Stimulated activated CD4-positive, alpha-beta T cell treated with anti-CD3 and anti-CD28 coated beads, Interleukin-1b, Interleukin-23, amount 100 ng/mL, for 4 hours (primary cell): ENCODE data around the gene FSD2.
"Not testable (repeated sequence)": the region's sequence is repeated elsewhere in the genome, so short reads cannot be mapped to it uniquely, and the experiment has no call there.

Experiments
- DNase-seq, 2 donors: peaks; one replicate each; pipeline ENCODE4 v3.0.0-alpha.2; 2020; ENCODE audit warnings: low read depth in 2 of 2

The FSD2 gene

GRCh38 chr15:82792068-82792467 lies 13.8 kb downstream of the FSD2 start:
- DNase-seq, result no peak

GRCh38 chr15:82790321-82790720 lies 15.5 kb downstream of the FSD2 start:
- DNase-seq, result no peak

- DNase-seq, result no peak
Observed at GRCh38 chr15:82789491-82789890, 16.4 kb downstream of the FSD2 start.

- no peak for DNase-seq
Observed at GRCh38 chr15:82788496-82788895, 17.4 kb downstream of the FSD2 start.

GRCh38 chr15:82781349-82781748 lies 24.5 kb downstream of the FSD2 start:
- no peak for DNase-seq

- DNase-seq, result no peak
Observed at GRCh38 chr15:82778755-82779154, 27.1 kb downstream of the FSD2 start.

GRCh38 chr15:82774496-82774895 lies 31.4 kb downstream of the FSD2 start:
- DNase-seq, result no peak

- DNase-seq, result no peak
Observed at GRCh38 chr15:82771789-82772607, 33.9 kb downstream of the FSD2 start.

GRCh38 chr15:82768414-82769054 lies 37.3 kb downstream of the FSD2 start:
- no peak for DNase-seq

GRCh38 chr15:82767163-82767829 lies 38.6 kb downstream of the FSD2 start:
- no peak for DNase-seq

GRCh38 chr15:82766201-82766600 lies 39.7 kb downstream of the FSD2 start:
- not testable (repeated sequence) for DNase-seq

GRCh38 chr15:82764740-82765139 lies 41.1 kb downstream of the FSD2 start:
- DNase-seq, result no peak

GRCh38 chr15:82764117-82764490 lies 41.8 kb downstream of the FSD2 start:
- DNase-seq, result no peak

GRCh38 chr15:82763361-82764116 lies 42.3 kb downstream of the FSD2 start:
- no peak for DNase-seq

- DNase-seq, result no peak
Observed at GRCh38 chr15:82751308-82751707, 54.6 kb downstream of the FSD2 start.

GRCh38 chr15:82750831-82751180 lies 55.1 kb downstream of the FSD2 start:
- DNase-seq, result no peak

- peak; percentile 74 to 76 for DNase-seq
Observed at GRCh38 chr15:82749951-82750830, 55.7 kb downstream of the FSD2 start.

GRCh38 chr15:82748315-82748714 lies 57.6 kb downstream of the FSD2 start:
- DNase-seq, result no peak

- DNase-seq, result no peak
Observed at GRCh38 chr15:82743810-82744209, 62.1 kb downstream of the FSD2 start.

GRCh38 chr15:82742134-82742533 lies 63.7 kb downstream of the FSD2 start:
- DNase-seq, result no peak

GRCh38 chr15:82739086-82739485 lies 66.8 kb downstream of the FSD2 start:
- no peak for DNase-seq
